Neural progenitor cell (in vitro differentiated cells): ENCODE data around the gene ADARB2. TPM values are rescaled to one million over a fixed set of nuclear protein-coding genes. Genes with fewer than 3 reads are reported as not detected.

ENCODE experiments used
- DNase-seq: peaks from one replicate; pipeline ENCODE4 v3.0.0-alpha.2; 2016; ENCODE audit warnings: low spot score
- H2AFZ ChIP-seq: fragments of 200-600 bp; sonication (generic); replicated peaks from 2 replicates; pipeline ENCODE4 v1.6.1; 2016; ENCODE audit warnings: antibody characterized with exemption
- H3F3A ChIP-seq: fragments of 200-600 bp; sonication (generic); 2 replicates; pipeline ENCODE4 v1.6.1; 2016; ENCODE audit warnings: antibody characterized with exemption, low read depth
- H3K27ac ChIP-seq: fragments of 200-600 bp; sonication (generic); 2 replicates; pipeline ENCODE4 v1.5.1; 2016; ENCODE audit warnings: mild to moderate bottlenecking
- H3K27me3 ChIP-seq: fragments of 200-600 bp; sonication (generic); 2 replicates; pipeline ENCODE4 v1.6.1; 2016; ENCODE audit warnings: mild to moderate bottlenecking, moderate library complexity
- H3K36me3 ChIP-seq: fragments of 200-600 bp; sonication (generic); 2 replicates; pipeline ENCODE4 v1.5.1; 2016
- H3K4me1 ChIP-seq: fragments of 200-600 bp; sonication (generic); 2 replicates; pipeline ENCODE4 v1.6.1; 2016; ENCODE audit warnings: mixed run types
- H3K4me2 ChIP-seq: fragments of 200-600 bp; sonication (generic); 2 replicates; pipeline ENCODE4 v1.6.1; 2016
- H3K4me3 ChIP-seq: fragments of 200-600 bp; sonication (generic); 2 replicates; pipeline ENCODE4 v1.5.1; 2016
- H3K79me2 ChIP-seq: fragments of 200-600 bp; sonication (generic); 2 replicates; pipeline ENCODE4 v1.6.1; 2016; ENCODE audit warnings: low read depth
- H3K9ac ChIP-seq: fragments of 200-600 bp; sonication (generic); 2 replicates; pipeline ENCODE4 v1.6.1; 2016
- H3K9me3 ChIP-seq: fragments of 200-600 bp; sonication (generic); 2 replicates; pipeline ENCODE4 v1.5.1; 2016; ENCODE audit warnings: low read depth
- H4K20me1 ChIP-seq: fragments of 200-600 bp; sonication (generic); 2 replicates; pipeline ENCODE4 v1.6.1; 2016; ENCODE audit warnings: low read depth
- H3K27ac Mint-ChIP-seq: 3 replicates; pipeline ENCODE4 v1.8.0; 2021; ENCODE audit warnings: mixed read lengths
- H3K27me3 Mint-ChIP-seq: 2 replicates; pipeline ENCODE4 v1.8.0; 2022; ENCODE audit warnings: low read depth, mild to moderate bottlenecking, inconsistent platforms, moderate library complexity, mixed read lengths; ENCODE audit not compliant: insufficient read depth
- H3K36me3 Mint-ChIP-seq: 3 replicates; pipeline ENCODE4 v1.8.0; 2021; ENCODE audit warnings: mixed read lengths
- H3K4me1 Mint-ChIP-seq: 3 replicates; pipeline ENCODE4 v1.8.0; 2021; ENCODE audit warnings: mixed read lengths
- H3K4me3 Mint-ChIP-seq: 3 replicates; pipeline ENCODE4 v1.8.0; 2021; ENCODE audit warnings: mild to moderate bottlenecking, moderate library complexity, mixed read lengths
- H3K9me3 Mint-ChIP-seq: 3 replicates; pipeline ENCODE4 v1.8.0; 2020; ENCODE audit warnings: mixed read lengths
- EZH2 ChIP-seq: fragments of 200-600 bp; sonication (generic); IDR thresholded peaks from 2 replicates; pipeline ENCODE4 v1.6.1; 2017; ENCODE audit warnings: antibody characterized with exemption, mild to moderate bottlenecking, moderate library complexity
- EZH2phosphoT487 ChIP-seq: fragments of 200-600 bp; sonication (generic); IDR thresholded peaks from 2 replicates; pipeline ENCODE4 v1.6.1; 2017; ENCODE audit warnings: antibody characterized with exemption
- total RNA-seq: library from RNA; depleted of rRNA; stranded (reverse); fragments of >200 nt; gene quantifications from 2 replicates; pipeline ENCODE4 v1.2.3, GENCODE V29; 2015; ENCODE audit warnings: low replicate concordance
- TF ChIP-seq, protein P1 (sequence below): fragments of 200-600 bp; sonication (generic); IDR thresholded peaks from 2 replicates; pipeline ENCODE4 v1.5.1; 2017; ENCODE audit warnings: antibody characterized with exemption, mild to moderate bottlenecking

Gene ADARB2
- total RNA-seq, 1 donor from 2014 or later, result not detected

- no peaks in the 10 kb centered on the region for H3F3A ChIP-seq
- no peaks in the 10 kb centered on the region for H4K20me1 ChIP-seq
- H3K4me1 ChIP-seq, result peaks cover 8% of the 10 kb centered on the region
- H3K9me3 ChIP-seq, result no peaks in the 10 kb centered on the region
- Mint-ChIP-seq H3K27ac (no peak overlapping the region), H3K9me3 (peaks cover 2% of the 10 kb centered on the region), H3K4me3 (no peak overlapping the region), H3K27me3 (peaks cover 8% of the 10 kb centered on the region), H3K4me1 (peaks cover 14% of the 10 kb centered on the region), H3K36me3 (no peaks in the 10 kb centered on the region)
- H2AFZ ChIP-seq, result no peak overlapping the region
- no peaks in the 10 kb centered on the region for H3K79me2 ChIP-seq
- no peak overlapping the region for H3K27ac ChIP-seq
- no peaks in the 10 kb centered on the region for H3K36me3 ChIP-seq
- TF ChIP-seq EZH2 (no peak), EZH2phosphoT487 (no peak)
- TF ChIP-seq, protein P1, sequence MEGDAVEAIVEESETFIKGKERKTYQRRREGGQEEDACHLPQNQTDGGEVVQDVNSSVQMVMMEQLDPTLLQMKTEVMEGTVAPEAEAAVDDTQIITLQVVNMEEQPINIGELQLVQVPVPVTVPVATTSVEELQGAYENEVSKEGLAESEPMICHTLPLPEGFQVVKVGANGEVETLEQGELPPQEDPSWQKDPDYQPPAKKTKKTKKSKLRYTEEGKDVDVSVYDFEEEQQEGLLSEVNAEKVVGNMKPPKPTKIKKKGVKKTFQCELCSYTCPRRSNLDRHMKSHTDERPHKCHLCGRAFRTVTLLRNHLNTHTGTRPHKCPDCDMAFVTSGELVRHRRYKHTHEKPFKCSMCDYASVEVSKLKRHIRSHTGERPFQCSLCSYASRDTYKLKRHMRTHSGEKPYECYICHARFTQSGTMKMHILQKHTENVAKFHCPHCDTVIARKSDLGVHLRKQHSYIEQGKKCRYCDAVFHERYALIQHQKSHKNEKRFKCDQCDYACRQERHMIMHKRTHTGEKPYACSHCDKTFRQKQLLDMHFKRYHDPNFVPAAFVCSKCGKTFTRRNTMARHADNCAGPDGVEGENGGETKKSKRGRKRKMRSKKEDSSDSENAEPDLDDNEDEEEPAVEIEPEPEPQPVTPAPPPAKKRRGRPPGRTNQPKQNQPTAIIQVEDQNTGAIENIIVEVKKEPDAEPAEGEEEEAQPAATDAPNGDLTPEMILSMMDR, result no peak
- H3K27me3 ChIP-seq, result no peaks in the 10 kb centered on the region
- no peak overlapping the region for H3K4me3 ChIP-seq
- no peak overlapping the region for H3K4me2 ChIP-seq
- DNase-seq, result no peak
- no peak overlapping the region for H3K9ac ChIP-seq
Measured at GRCh38 chr10:1202343-1202742, 535.0 kb downstream of the ADARB2 start.

DNA sequence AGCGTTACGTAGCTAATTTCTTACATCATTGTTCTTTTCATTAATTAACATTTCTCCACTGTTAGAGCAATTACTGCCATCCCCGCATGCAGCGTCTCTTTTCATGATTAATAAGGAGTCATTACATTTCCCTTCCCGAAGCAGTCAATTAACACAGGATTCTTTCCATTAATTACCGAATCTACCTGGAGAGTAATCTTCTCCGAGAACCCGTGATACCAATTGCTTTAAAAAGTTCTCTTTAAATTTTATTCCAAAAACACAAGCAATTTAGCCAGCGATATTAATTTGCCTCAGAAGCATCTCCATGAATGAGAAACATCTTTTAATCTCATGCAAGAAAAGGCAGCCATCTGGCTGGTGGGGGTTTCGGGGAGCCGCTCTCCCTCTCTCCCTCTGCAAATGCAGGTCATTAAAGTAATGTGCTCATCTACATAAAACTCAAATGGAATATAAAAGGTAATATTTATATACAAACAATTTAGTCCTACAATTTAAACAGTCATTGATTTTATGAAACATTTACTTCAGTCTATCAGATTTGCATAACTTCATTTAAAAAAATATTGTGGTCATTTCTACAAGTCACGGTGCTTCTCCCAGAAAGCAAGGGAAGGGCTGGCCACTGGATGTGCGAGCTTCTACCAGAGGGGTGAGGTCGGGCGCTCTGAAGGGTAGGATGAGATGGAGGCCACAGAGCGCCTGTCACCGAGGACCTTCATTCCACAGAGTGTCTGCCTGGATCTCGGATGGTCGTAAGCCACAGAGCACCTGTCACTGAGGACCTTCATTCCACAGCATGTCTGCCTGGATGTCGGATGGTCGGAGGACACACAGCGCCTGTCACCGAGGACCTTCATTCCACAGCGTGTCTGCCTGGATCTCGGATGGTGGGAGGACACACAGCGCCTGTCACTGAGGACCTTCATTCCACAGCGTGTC is 536.2 kb downstream of the ADARB2 start:
- no peak for DNase-seq
- H3K27ac Mint-ChIP-seq, result no peak overlapping the region
- H3K9ac ChIP-seq, result no peak overlapping the region

GRCh38 chr10:1199897-1200721 is 537.2 kb downstream of the ADARB2 start:
- no peak overlapping the region for H3K27ac ChIP-seq
- H3K9me3 ChIP-seq, result no peaks in the 10 kb centered on the region
- Mint-ChIP-seq H3K9me3 (no peaks in the 10 kb centered on the region), H3K27ac (no peak overlapping the region), H3K36me3 (no peaks in the 10 kb centered on the region), H3K4me3 (no peak overlapping the region), H3K4me1 (peaks cover 24% of the 10 kb centered on the region), H3K27me3 (peaks cover 7% of the 10 kb centered on the region)
- H3K4me3 ChIP-seq, result no peak overlapping the region
- H3K9ac ChIP-seq, result no peak overlapping the region
- no peaks in the 10 kb centered on the region for H3K36me3 ChIP-seq
- H3K79me2 ChIP-seq, result no peaks in the 10 kb centered on the region
- H3K4me2 ChIP-seq, result no peak overlapping the region
- no peaks in the 10 kb centered on the region for H3K27me3 ChIP-seq
- H3K4me1 ChIP-seq, result peaks cover 13% of the 10 kb centered on the region
- no peak for DNase-seq
- no peaks in the 10 kb centered on the region for H3F3A ChIP-seq
- no peak for TF ChIP-seq EZH2phosphoT487
- TF ChIP-seq EZH2, result no peak
- TF ChIP-seq, protein P1, result no peak
- no peak overlapping the region for H2AFZ ChIP-seq
- no peaks in the 10 kb centered on the region for H4K20me1 ChIP-seq

More for the DNA sequence above, 536.2 kb downstream of the ADARB2 start:
- no peaks in the 10 kb centered on the region for H4K20me1 ChIP-seq
- no peaks in the 10 kb centered on the region for H3K27me3 ChIP-seq
- Mint-ChIP-seq H3K36me3 (no peaks in the 10 kb centered on the region), H3K4me3 (no peak overlapping the region), H3K27me3 (peaks cover 6% of the 10 kb centered on the region), H3K9me3 (peaks cover 2% of the 10 kb centered on the region), H3K4me1 (peaks cover 18% of the 10 kb centered on the region)
- H3K36me3 ChIP-seq, result no peaks in the 10 kb centered on the region
- no peaks in the 10 kb centered on the region for H3F3A ChIP-seq
- no peaks in the 10 kb centered on the region for H3K79me2 ChIP-seq
- H3K27ac ChIP-seq, result no peak overlapping the region
- no peaks in the 10 kb centered on the region for H3K9me3 ChIP-seq
- no peak overlapping the region for H3K4me3 ChIP-seq
- no peak overlapping the region for H2AFZ ChIP-seq
- no peak overlapping the region for H3K4me2 ChIP-seq
- H3K4me1 ChIP-seq, result peaks cover 8% of the 10 kb centered on the region
- TF ChIP-seq EZH2, result no peak
- TF ChIP-seq, protein P1, result no peak
- no peak for TF ChIP-seq EZH2phosphoT487
